Measurements from ENCODE around the gene ICOSLG. TPM values are rescaled to one million over a fixed set of nuclear protein-coding genes. Genes with fewer than 3 reads are reported as not detected.
"Not testable (repeated sequence)": the region's sequence is repeated elsewhere in the genome, so short reads cannot be mapped to it uniquely, and the experiment has no call there.

ICOSLG gene
- total RNA-seq (ENCODE audit: unreplicated experiment), result 1.2 TPM
- long read RNA-seq, result 0 reads

- not testable (repeated sequence) for H3K9me3 Mint-ChIP-seq (ENCODE audit: unreplicated experiment); H3K4me1 Mint-ChIP-seq (ENCODE audit: unreplicated experiment); H3K27ac Mint-ChIP-seq (ENCODE audit: unreplicated experiment); H3K27me3 Mint-ChIP-seq (ENCODE audit: unreplicated experiment); H3K36me3 Mint-ChIP-seq (ENCODE audit: low read depth, unreplicated experiment); H3K4me3 Mint-ChIP-seq (ENCODE audit: unreplicated experiment); DNase-seq (ENCODE audit: low spot score)
These were observed at the start of gene ICOSLG for GRCh38 chr21:44240842-44241241. Gene ICOSLG, minus strand, starts transcription at chr21:44240943. Its CDS starts 126 bp downstream, at chr21:44240817.

GRCh38 chr21:44289381-44290010 lies 48.8 kb upstream of the ICOSLG start:
- peaks cover under 1% of the 10 kb centered on the region for H3K27me3 Mint-ChIP-seq (ENCODE audit: unreplicated experiment)
- H3K9me3 Mint-ChIP-seq (ENCODE audit: unreplicated experiment), result no peaks in the 10 kb centered on the region
- no peak overlapping the region for H3K4me3 Mint-ChIP-seq (ENCODE audit: unreplicated experiment)
- no peaks in the 10 kb centered on the region for H3K36me3 Mint-ChIP-seq (ENCODE audit: low read depth, unreplicated experiment)
- TF ChIP-seq CTCF (IDR thresholded peaks at IDR 0.05; ENCODE audit: unreplicated experiment), result no peak
- no peaks in the 10 kb centered on the region for H3K4me1 Mint-ChIP-seq (ENCODE audit: unreplicated experiment)
- no peak overlapping the region for H3K27ac Mint-ChIP-seq (ENCODE audit: unreplicated experiment)
- DNase-seq (ENCODE audit: low spot score), result no peak

GRCh38 chr21:44288251-44289110 lies 47.7 kb upstream of the ICOSLG start:
- Mint-ChIP-seq H3K27ac (ENCODE audit: unreplicated experiment) (no peak overlapping the region), H3K36me3 (ENCODE audit: low read depth, unreplicated experiment) (no peaks in the 10 kb centered on the region), H3K9me3 (ENCODE audit: unreplicated experiment) (no peaks in the 10 kb centered on the region), H3K27me3 (ENCODE audit: unreplicated experiment) (peaks cover 1% of the 10 kb centered on the region), H3K4me1 (ENCODE audit: unreplicated experiment) (no peaks in the 10 kb centered on the region), H3K4me3 (ENCODE audit: unreplicated experiment) (no peak overlapping the region)
- DNase-seq (ENCODE audit: low spot score), result no peak
- no peak for TF ChIP-seq CTCF (IDR thresholded peaks at IDR 0.05; ENCODE audit: unreplicated experiment)

- DNase-seq (ENCODE audit: low spot score), result no peak
- peaks cover 1% of the 10 kb centered on the region for H3K27me3 Mint-ChIP-seq (ENCODE audit: unreplicated experiment)
- no peak overlapping the region for H3K4me3 Mint-ChIP-seq (ENCODE audit: unreplicated experiment)
- no peaks in the 10 kb centered on the region for H3K4me1 Mint-ChIP-seq (ENCODE audit: unreplicated experiment)
- H3K27ac Mint-ChIP-seq (ENCODE audit: unreplicated experiment), result no peak overlapping the region
- TF ChIP-seq CTCF (IDR thresholded peaks at IDR 0.05; ENCODE audit: unreplicated experiment), result no peak
- no peaks in the 10 kb centered on the region for H3K36me3 Mint-ChIP-seq (ENCODE audit: low read depth, unreplicated experiment)
- H3K9me3 Mint-ChIP-seq (ENCODE audit: unreplicated experiment), result no peaks in the 10 kb centered on the region
These were observed 46.2 kb upstream of the ICOSLG start for GRCh38 chr21:44286716-44287632.

- no peak for TF ChIP-seq CTCF (IDR thresholded peaks at IDR 0.05; ENCODE audit: unreplicated experiment)
- no peaks in the 10 kb centered on the region for H3K36me3 Mint-ChIP-seq (ENCODE audit: low read depth, unreplicated experiment)
- H3K4me1 Mint-ChIP-seq (ENCODE audit: unreplicated experiment), result no peaks in the 10 kb centered on the region
- H3K27me3 Mint-ChIP-seq (ENCODE audit: unreplicated experiment), result peaks cover 1% of the 10 kb centered on the region
- no peaks in the 10 kb centered on the region for H3K9me3 Mint-ChIP-seq (ENCODE audit: unreplicated experiment)
- no peak overlapping the region for H3K4me3 Mint-ChIP-seq (ENCODE audit: unreplicated experiment)
- DNase-seq (ENCODE audit: low spot score), result no peak
- H3K27ac Mint-ChIP-seq (ENCODE audit: unreplicated experiment), result no peak overlapping the region
These were observed 45.5 kb upstream of the ICOSLG start for GRCh38 chr21:44286086-44286715.
